ENCODE results near the gene DCD. TPM values are rescaled to one million over a fixed set of nuclear protein-coding genes. Genes with fewer than 3 reads are reported as not detected.

The DCD gene
- polyA plus RNA-seq, 4 donors: not detected

DNA sequence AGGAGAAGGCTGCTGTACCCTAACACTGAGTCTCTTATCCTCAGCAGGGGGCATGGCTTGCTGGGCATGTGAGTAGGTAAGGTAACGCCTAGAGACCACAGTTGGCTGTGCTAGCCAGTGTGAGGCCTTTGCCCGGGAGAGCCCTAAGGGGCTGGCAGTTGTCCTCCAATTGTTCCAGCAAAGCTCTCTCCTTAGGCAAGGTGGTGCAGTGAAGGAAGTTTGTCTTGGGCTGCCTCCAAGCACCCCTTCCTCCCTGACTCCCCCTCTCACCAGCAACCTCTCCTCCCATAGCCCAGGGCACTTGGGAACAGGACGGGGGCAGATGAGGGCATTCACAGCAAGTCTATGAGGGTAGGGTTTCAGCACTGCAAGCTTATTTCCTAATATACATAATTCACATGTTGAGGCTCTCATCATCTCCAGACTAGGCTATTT, 36.4 kb downstream of the DCD start:
- DNase-seq (ENCODE audit: low read depth in 4 of 4, low spot score in 3 of 4): no peak

- no peak for DNase-seq (ENCODE audit: low read depth in 4 of 4, low spot score in 3 of 4)
Measured at GRCh38 chr12:54608769-54609168, 39.4 kb downstream of the DCD start.

DNA sequence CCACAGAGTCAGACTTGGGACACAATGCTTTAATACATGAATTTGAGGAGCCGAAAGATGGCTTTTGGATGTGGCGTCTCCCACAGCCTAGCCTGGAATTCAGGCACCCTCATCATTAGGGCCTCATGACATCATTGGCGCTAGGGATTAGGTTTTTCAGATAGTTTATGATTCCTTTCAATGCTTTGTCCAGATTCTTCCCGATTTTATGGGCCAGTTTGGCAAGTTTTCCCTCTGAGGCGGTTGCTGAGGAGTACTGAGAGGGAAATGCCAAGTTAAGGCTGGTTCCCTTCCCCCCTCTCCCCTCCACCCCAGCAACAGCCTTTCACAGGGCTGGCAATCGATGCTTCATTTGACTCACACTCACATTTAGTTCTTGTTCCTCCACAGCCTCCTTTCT, 40.0 kb downstream of the DCD start:
- DNase-seq (ENCODE audit: low read depth in 4 of 4, low spot score in 3 of 4): no peak

DNA sequence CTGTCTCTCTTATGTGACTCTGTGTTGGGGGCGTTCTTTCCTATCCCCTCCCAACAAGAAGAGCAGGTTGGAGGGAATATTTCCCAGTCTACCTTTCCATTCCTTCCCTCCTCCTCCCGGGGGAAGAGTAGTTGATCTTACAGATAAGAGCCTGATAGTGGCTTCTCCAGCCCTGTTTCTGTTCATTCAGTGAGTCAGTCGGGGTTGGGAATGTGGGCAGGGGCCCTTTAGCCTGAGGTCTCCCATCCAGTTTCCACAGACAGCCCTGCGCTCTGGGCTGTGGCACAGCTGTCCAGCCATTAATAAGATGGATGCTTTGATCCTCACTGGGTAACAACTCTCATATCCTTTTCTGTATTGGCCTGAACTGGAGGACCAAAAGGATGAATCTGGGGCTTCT, 41.6 kb downstream of the DCD start:
- DNase-seq (ENCODE audit: low read depth in 4 of 4, low spot score in 3 of 4): no peak

DNA sequence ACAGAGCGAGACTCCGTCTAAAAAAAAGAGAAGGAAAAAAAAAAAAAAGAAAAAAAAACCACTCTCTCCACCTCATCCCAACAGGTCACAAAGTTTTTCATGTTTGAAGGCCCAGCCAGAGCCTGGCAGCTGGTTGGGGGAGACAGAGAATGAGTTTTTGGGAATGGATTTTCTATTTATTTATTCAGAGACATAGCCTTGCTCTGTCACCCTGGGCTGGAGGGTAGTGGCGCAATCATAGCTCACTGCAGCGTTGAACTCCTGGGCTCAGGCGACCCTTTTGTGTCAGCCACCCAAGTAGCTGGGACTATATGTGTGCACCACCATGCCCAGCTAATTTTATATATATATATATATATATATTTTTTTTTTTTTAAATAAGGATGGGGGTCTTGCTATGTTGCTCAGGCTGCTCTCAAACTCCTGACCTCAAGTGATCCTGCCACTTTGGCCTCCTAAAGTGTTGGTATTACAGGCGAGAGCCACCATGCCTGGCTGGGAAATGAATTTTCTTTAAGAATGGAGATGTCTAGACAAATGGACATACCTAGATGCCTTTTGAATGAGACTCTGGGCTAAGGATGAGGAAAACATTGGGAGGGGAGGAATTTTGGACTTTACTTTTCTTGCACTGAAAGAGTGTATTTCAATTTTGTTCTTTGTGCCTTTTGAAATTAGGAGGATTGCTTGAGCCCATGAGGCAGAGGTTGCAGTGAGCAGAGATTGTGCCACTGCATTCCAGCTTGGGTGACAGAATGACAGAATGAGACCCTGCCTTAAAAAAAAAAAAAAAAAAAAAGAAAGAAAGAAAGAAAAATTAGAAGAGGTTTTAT, 42.8 kb downstream of the DCD start:
- no peak for DNase-seq (ENCODE audit: low read depth in 4 of 4, low spot score in 3 of 4)

DNA sequence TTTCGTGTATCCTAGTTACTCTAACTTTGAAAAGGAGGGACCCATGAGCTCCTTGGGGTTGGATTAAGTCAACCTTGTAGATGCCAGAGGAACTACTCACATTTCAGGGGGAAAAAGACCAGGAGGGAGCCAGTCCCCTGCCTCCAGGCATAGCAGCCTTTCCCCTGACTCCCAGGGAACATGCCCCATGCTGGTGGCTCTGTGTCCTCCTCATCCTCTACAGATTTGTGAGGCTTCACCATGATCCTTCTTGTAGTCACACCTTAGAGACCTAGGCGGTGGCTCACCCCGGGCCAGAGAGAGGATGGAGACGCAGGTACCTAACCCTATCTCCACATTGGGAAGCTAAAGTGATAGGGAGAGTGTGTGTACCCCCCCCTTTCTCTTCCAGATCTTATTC, 43.7 kb downstream of the DCD start:
- DNase-seq (ENCODE audit: low read depth in 4 of 4, low spot score in 3 of 4): no peak

GRCh38 chr12:54603872-54604271, 44.3 kb downstream of the DCD start:
- DNase-seq (ENCODE audit: low read depth in 4 of 4, low spot score in 3 of 4): no peak

- no peak for DNase-seq (ENCODE audit: low read depth in 4 of 4, low spot score in 3 of 4)
Measured at GRCh38 chr12:54603173-54603814, 44.9 kb downstream of the DCD start.

GRCh38 chr12:54602661-54603060, 45.5 kb downstream of the DCD start:
- no peak for DNase-seq (ENCODE audit: low read depth in 4 of 4, low spot score in 3 of 4)

DNA sequence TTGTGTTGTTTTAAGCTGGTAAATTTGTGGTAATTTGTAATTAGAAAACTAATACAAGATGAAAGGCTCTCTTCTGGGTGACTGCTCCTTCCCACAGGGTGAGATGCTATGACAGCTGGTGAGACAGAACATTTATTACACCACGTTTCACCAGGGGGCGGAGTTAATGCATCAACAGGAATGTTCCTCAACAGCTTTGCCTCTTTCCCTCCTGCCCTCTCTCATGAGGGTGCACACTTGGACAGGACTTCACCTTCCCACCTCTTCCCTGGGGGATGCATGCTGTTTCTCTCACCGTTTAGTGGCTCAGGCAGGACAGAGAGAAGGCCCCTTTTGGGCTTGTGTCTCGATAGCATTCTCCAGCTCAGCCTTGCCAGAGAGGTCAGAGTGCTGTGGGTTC, 46.3 kb downstream of the DCD start:
- no peak for DNase-seq (ENCODE audit: low read depth in 4 of 4, low spot score in 3 of 4)

DNA sequence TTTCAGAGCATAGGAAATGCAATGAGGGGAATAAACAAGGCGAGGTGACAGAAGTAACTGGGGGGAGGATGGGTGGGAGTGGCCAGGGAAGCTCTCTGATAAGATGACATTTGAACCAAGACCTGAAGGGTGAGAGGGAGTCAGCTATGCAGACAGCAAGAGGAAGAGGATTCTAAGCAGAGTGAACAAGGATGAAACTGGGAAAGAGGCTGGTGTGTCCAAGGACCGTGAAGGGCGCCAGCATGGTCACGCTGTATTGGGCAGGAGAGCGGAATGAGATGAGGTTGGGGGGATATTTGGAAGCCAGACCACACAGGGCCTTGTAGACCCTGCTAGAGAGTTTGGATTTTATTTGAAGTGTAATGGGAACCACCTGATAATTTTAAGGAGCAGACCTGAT, 49.2 kb downstream of the DCD start:
- no peak for DNase-seq (ENCODE audit: low read depth in 4 of 4, low spot score in 3 of 4)

- DNase-seq (ENCODE audit: low read depth in 4 of 4, low spot score in 3 of 4): peak; percentile 52 to 63 (median 60)
Measured at GRCh38 chr12:54596526-54596946, 51.6 kb downstream of the DCD start.

DNA sequence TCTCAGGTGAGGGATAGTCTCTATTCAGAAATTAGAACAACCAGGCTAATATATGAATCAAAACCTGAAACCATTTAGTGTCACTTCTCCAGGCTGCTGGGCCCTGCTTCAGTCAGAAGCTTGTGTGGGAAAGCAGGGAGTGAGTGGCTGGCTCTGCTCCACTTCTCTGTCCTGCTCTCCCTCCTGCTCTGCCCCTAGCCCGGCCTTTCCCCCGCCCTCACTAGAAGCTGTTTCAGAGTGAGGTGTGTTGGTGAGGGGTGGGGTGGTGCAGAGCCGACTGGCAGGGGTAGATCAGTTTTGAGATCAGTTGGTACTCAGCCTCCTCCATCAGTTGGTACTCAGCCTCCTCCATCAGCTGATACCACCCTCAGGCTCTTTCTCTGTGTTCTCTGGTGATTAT, 52.7 kb downstream of the DCD start:
- DNase-seq (ENCODE audit: low read depth in 4 of 4, low spot score in 3 of 4): no peak

Other genes with a start within 250 kb of the DCD start
- 10 to 100 TPM; 41.6 to 59.2 (median 46.7) TPM for gene ITGA5, start 229.1 kb downstream of the DCD start, polyA plus RNA-seq (ENCODE audit: insufficient read length in 4 of 4)
- gene GTSF1, start 174.8 kb downstream of the DCD start, polyA plus RNA-seq (ENCODE audit: insufficient read length in 4 of 4): under 1 TPM in 1 of 4 donors, not detected in 3; 0.11 TPM
- gene NCKAP1L, start 150.6 kb downstream of the DCD start, polyA plus RNA-seq (ENCODE audit: insufficient read length in 4 of 4): 1 to 10 TPM; 3.1 to 8.9 (median 3.5) TPM
- 1 to 10 TPM; 5.1 to 9.5 (median 9.1) TPM for gene PDE1B, start 98.8 kb downstream of the DCD start, polyA plus RNA-seq (ENCODE audit: insufficient read length in 4 of 4)
- gene PPP1R1A, start 59.7 kb downstream of the DCD start, polyA plus RNA-seq (ENCODE audit: insufficient read length in 4 of 4): 10 to 100 TPM in 3 of 4 donors, 1 to 10 TPM in 1; 4.3 to 54.6 (median 51.7) TPM
- not detected for gene LACRT, start 13.5 kb downstream of the DCD start, polyA plus RNA-seq (ENCODE audit: insufficient read length in 4 of 4)
- under 1 TPM in 1 of 4 donors, not detected in 3; 0.39 TPM for gene MUCL1, start 206.2 kb upstream of the DCD start, polyA plus RNA-seq (ENCODE audit: insufficient read length in 4 of 4)